ENCODE data around the gene UNC13A. TPM values are rescaled to one million over a fixed set of nuclear protein-coding genes. Genes with fewer than 3 reads are reported as not detected.
A peak's percentile ranks its signal among the peaks of the same experiment; 100 is the strongest.

The UNC13A gene
- total RNA-seq, 1 donor: under 0.01 TPM

DNA sequence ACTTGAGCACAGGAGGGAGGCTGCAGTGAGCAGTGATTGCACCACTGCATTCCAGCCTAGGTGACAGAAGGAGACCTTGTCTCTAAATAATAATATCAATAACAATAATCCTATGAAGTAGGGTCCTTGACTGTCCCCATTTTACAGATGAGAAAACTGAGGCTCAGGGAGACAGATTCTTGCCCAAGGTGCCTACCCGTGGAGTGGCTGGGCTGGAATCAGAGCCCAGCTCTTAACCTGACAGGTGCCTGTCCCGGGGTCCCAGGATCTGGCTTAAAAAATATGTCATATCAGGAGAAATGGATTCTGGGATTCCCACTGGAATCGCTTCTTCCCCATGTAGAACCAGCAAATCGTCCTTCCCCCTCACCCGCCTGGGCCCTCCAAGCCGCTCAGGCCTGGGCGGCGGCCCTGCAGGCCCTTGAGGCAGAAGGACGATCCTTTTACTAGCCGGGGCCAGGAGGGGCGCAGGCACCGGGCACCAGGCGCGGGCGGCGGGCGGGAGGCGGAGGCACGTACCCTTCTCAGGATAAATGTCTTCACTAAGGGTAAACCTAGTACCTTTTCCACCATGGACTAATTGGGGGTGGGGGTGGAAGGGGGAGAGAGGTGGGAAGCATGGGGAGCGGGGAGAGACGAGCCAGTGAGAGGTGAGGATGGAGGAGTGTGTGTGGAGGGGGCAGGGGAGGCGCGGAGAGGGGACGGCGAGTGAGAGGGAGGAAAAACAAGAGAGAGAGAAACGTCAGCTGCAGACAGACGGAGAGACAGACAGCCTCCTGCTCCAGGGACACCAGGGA, 72.1 kb downstream of the UNC13A start:
- no peak overlapping the region for H3K4me3 ChIP-seq (ENCODE audit: low read length)
- H3K4me1 ChIP-seq (ENCODE audit: insufficient read depth, low read length): no peaks in the 10 kb centered on the region
- peaks cover 3% of the 10 kb centered on the region for H3K27me3 ChIP-seq (ENCODE audit: insufficient read depth, low read length)
- H3K9me3 ChIP-seq (ENCODE audit: low read depth, low read length): no peaks in the 10 kb centered on the region

DNA sequence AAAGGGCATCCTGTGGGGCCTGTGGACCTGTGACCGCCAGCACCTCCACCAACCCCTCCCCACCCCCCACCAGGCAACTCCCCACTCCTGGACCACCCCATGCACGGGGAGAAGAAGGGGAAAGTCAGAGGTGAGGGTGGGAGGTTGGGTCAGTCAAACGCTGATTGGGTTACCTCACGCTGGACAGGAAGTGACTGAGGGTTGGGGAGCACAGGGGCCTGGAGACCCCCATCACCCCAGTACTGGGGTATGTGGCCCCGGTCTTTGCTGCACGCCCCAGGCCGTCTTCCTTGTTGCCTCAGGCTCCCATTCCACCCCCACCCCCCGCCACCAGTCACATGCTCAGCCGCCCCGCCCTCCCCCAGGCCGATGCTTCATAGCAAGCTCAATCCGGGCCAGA, 73.7 kb downstream of the UNC13A start:
- no peaks in the 10 kb centered on the region for H3K9me3 ChIP-seq (ENCODE audit: low read depth, low read length)
- no peak overlapping the region for H3K4me3 ChIP-seq (ENCODE audit: low read length)
- H3K27me3 ChIP-seq (ENCODE audit: insufficient read depth, low read length): peaks cover 3% of the 10 kb centered on the region
- no peaks in the 10 kb centered on the region for H3K4me1 ChIP-seq (ENCODE audit: insufficient read depth, low read length)

DNA sequence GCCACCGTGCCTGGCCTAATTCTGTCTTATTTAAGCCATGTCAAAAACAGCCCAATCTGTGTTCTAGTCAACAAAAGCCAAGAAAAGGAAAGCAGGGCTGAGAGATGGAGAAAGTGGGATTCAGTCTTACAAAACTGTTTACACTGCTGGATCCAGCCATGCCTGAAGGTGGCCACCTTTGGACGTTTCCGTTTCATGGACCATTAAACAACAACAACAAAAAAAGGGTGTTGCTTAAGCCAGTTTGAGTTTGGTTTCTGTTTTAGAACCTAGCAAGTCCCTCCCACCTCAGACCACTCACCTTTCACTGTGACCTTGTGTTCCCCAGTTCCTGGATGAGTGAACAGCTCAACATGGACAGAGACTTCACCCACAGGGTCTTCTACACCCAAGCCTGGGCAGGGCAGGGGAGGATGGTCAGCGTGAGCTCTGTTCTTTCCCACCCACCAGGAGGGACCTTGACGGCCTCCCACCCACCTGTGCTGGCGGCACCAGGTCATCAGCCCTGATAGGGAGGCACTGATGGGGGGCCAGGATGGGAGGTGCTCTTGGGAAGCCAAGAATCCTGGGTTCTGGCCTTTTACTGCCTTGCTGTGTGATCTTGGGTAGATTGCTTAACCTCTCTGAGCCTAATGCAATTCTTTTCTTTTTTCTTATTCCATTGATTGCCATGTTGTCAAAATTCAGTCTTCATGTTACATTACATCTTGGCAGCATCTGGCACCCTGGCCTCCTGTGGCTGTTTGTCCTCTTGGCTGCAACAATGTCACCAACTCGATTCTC, 76.5 kb downstream of the UNC13A start:
- peaks cover 3% of the 10 kb centered on the region for H3K27me3 ChIP-seq (ENCODE audit: insufficient read depth, low read length)
- H3K4me1 ChIP-seq (ENCODE audit: insufficient read depth, low read length): no peaks in the 10 kb centered on the region
- H3K4me3 ChIP-seq (ENCODE audit: low read length): no peak overlapping the region
- no peaks in the 10 kb centered on the region for H3K9me3 ChIP-seq (ENCODE audit: low read depth, low read length)

DNA sequence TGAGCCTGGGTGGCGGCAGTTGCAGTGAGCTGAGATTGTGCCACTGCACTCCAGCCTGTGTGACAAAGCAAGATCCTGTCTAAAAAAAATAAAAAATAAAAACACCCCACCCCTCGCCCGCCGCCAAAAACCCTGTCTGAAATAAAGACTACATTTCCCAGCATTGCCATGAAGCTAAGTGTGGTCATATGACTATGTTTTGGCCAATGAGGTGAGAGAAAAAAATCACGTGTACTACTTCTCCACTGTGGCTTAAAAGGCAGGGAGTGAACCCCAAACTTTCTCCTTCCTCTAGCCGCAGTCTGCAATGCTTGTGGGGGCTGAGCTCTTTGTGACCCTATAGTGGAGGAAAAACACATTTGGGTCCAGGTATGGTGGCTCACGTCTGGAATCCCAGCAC, 77.8 kb downstream of the UNC13A start:
- H3K4me1 ChIP-seq (ENCODE audit: insufficient read depth, low read length): peaks cover 11% of the 10 kb centered on the region
- no peak overlapping the region for H3K4me3 ChIP-seq (ENCODE audit: low read length)
- no peaks in the 10 kb centered on the region for H3K9me3 ChIP-seq (ENCODE audit: low read depth, low read length)

DNA sequence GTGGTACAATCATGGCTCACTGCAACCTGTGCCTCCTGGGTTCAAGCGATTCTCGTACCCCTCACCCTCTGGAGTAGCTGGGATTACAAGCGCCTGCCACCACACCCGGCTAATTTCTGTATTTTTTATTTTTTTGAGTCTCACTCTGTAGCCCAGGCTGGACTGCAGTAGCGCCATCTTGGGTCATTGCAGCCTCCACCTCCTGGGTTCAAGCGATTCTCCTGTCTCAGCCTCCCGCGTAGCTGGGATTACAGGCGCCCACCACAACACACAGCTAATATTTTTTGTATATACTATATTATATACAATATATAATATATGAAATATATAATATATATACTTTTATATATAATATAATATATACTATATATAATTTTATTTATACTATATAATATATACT, 80.2 kb downstream of the UNC13A start:
- Histone ChIP-seq H3K4me1 (ENCODE audit: insufficient read depth, low read length) (peaks cover 12% of the 10 kb centered on the region), H3K9me3 (ENCODE audit: low read depth, low read length) (no peaks in the 10 kb centered on the region), H3K27me3 (ENCODE audit: insufficient read depth, low read length) (peaks cover 4% of the 10 kb centered on the region), H3K4me3 (ENCODE audit: low read length) (no peak overlapping the region)

More for the DNA sequence above, 77.8 kb downstream of the UNC13A start:
- no peaks in the 10 kb centered on the region for H3K27me3 ChIP-seq (ENCODE audit: insufficient read depth, low read length)

DNA sequence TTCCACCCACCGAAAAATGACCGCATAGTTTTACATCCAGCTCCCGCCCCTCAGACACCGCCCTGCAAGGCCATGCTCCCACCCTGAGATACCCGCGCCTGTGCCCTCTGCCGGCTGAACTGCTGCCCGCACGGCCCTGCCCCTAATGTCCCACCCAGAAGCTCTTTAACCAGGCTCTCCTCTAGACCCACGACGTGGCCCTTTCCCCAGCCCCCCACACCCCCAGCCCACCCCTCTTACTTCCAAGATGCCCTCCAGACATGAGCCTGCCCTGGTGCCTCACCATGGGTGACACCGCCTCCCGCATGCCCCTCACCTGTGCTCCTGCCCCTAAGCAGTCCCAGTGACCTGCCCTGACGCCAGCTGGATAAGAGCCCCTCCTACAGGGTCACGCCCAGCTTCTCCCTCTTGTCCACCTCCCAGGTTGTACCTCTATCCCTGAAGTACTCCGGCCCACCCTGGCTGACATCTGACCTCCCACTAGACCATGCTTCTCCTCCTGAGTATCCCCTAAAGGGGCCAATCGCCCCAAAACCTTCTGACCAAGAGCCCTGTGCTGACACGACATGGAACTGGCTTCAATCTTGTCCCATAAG, 81.5 kb downstream of the UNC13A start:
- Histone ChIP-seq H3K27me3 (ENCODE audit: insufficient read depth, low read length) (peaks cover 4% of the 10 kb centered on the region), H3K4me3 (ENCODE audit: low read length) (peak overlapping the region; percentile 32), H3K9me3 (ENCODE audit: low read depth, low read length) (no peaks in the 10 kb centered on the region), H3K4me1 (ENCODE audit: insufficient read depth, low read length) (peaks cover 12% of the 10 kb centered on the region)

DNA sequence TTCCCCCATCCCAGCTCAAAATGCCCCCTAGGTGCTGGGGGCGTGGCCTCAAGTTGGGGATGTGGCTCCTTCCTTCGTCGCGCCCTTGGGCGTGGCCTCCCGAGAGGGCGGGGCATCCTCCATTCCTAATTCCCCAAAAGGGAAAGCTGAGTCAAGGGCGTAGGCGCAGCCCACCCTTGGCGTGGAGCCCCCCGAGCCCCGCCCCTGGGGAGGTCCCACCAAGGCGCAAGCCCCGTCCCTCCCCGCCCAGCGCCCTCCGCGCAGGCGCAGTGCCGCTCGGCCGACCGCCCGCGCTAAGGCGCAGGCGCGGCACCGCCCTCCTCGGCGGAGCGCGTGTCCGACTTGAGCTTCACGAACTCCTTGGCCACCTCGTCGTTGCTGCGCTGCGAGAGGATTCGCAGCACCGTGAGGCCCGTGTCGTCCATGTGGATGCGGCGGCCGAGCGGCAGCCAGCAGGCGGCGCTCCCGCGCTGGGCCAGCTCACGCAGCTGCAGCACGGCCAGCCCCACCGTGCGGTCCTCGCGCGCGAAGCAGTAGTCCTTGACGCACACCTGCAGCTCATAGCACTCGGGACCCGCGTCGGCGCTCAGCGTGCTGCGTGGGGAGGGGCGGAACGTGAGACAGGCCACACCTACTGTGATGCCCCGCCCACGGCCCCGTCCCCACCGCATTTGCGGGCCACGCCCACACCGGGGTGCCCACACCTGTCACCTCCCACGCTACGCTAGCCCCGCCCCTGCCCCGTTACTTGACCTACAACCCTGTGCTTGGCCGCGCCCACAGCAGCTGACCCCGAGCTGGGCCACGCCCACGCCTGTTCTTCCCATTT, 82.2 kb downstream of the UNC13A start:
- H3K9me3 ChIP-seq (ENCODE audit: low read depth, low read length): no peaks in the 10 kb centered on the region
- H3K4me3 ChIP-seq (ENCODE audit: low read length): peak overlapping the region; percentile 32
- H3K27me3 ChIP-seq (ENCODE audit: insufficient read depth, low read length): peaks cover 4% of the 10 kb centered on the region
- H3K4me1 ChIP-seq (ENCODE audit: insufficient read depth, low read length): peaks cover 12% of the 10 kb centered on the region

DNA sequence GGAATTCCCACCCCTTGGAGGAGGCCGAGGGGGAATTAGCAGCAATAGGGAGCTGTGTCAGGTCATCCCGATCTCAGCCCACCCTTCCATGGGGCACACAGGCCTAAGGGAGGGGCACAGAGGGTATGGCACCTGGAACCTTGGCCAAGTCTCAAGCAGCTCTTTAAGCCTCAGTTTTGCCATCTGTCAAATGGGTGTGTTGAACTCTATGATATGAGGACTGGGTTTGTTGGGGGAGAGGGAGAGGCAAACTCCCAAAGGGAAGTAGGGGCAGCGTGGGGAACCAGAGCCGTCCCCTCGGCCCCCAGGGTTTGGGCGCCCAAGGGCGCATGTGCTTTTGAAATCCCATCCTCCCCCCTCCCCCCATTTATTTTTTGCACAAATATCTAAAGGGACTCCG, 83.0 kb downstream of the UNC13A start:
- Histone ChIP-seq H3K4me1 (ENCODE audit: insufficient read depth, low read length) (peaks cover 12% of the 10 kb centered on the region), H3K4me3 (ENCODE audit: low read length) (no peak overlapping the region), H3K27me3 (ENCODE audit: insufficient read depth, low read length) (peaks cover 4% of the 10 kb centered on the region), H3K9me3 (ENCODE audit: low read depth, low read length) (no peaks in the 10 kb centered on the region)

DNA sequence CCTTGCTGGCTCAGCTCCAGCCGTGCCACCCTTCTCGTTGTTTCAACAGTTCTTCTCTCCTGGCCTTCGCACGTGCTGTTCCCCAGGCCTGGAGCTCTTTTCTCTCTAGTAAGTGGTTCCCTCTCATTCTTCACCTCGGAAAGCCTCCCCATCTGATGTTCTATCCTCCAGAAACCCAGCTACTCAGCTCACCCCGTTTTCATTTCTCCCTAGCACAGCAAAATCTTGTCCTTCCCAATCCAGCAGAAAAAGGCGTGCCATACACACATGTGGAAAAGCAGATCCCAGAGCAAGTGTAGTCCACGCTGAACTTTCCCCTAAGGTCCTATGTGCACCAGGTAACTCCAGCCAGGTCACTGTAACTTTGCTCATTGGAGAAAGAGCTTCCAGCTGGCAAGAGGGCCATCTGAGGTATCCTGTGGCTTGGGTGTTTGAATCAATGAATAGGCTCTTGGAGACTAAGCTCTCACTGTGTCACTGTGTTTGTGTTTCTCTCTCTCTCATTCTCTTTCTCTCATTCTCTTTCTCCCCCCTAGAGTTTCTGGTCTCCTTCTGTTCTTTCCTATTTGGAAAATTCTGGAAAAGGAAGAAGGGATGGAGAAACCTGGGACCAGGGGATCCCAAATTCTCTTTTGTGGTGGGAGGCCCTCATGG, 83.7 kb downstream of the UNC13A start:
- no peak overlapping the region for H3K4me3 ChIP-seq (ENCODE audit: low read length)
- H3K4me1 ChIP-seq (ENCODE audit: insufficient read depth, low read length): peaks cover 12% of the 10 kb centered on the region
- no peaks in the 10 kb centered on the region for H3K9me3 ChIP-seq (ENCODE audit: low read depth, low read length)
- H3K27me3 ChIP-seq (ENCODE audit: insufficient read depth, low read length): peaks cover 4% of the 10 kb centered on the region

DNA sequence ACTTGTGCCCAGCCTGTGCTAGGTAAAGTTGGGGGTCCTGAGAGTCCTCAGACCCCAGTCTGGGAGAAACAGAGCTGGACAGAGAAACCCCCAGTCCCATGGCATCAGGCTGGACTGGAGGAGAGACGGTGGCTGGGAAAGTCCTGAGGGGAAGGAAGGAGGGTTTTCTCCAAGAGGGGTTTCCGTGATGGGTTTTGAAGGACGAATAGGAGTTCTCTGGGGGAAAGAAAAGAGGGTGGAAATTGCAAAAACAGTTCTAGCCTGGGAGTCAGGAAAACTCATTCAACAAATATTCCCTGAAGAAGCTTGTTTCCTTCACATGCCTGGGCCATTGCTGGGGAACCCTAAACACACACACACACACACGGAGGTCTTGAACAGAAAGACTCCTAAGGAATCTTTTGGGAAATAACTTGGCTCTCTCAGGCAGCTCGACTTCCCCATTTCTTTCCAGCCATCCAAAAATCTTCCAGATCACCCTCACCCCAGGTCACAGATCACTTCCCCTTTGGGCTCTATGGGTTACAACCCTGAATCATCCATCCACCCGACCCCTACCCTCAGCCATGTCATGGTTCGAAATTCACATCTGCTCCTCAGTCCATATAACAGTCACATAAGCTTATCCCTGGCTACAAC, 85.2 kb downstream of the UNC13A start:
- Histone ChIP-seq H3K4me1 (ENCODE audit: insufficient read depth, low read length) (peaks cover 12% of the 10 kb centered on the region), H3K9me3 (ENCODE audit: low read depth, low read length) (no peaks in the 10 kb centered on the region), H3K27me3 (ENCODE audit: insufficient read depth, low read length) (peaks cover 4% of the 10 kb centered on the region), H3K4me3 (ENCODE audit: low read length) (no peak overlapping the region)

DNA sequence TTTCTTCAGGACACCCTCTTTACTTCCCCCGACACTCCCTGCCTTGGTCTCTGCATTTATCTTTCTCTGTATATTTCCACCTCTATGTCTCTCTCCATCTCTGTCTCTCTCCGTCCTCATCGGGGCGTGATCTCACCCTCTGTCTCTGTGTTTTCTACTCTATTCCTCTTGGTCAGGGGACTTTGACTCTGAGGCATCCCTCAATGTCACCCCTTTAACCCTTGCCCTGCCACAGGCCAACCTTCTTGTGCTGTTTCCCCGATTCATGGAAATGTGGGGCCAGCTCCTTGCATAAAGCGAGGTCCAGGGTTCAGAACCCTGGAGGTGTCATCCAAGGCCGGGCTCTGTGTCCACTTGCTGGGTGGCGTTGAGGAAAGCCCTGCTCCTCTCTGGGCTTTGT, 85.9 kb downstream of the UNC13A start:
- H3K4me1 ChIP-seq (ENCODE audit: insufficient read depth, low read length): peaks cover 12% of the 10 kb centered on the region
- H3K27me3 ChIP-seq (ENCODE audit: insufficient read depth, low read length): peaks cover 4% of the 10 kb centered on the region
- H3K9me3 ChIP-seq (ENCODE audit: low read depth, low read length): no peaks in the 10 kb centered on the region
- H3K4me3 ChIP-seq (ENCODE audit: low read length): no peak overlapping the region

DNA sequence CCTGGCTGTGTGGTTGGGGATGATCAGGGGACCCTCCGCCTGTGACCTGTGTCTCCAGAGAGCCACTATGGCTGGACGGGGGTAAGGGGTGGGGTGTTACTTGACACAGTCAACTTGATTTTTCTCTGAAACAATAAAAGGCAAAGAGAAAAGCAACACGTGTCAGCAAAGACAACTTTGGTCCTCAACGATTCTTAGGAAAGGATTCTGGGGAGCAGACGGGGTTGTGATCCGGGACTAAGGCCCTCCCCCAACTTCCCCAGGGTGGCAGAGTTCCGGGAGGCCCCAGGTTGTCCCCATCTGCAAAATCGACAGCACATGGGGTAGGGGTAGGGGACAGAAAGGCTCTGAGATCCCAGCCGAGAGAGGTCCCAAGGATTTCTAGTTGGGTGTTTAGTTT, 86.5 kb downstream of the UNC13A start:
- Histone ChIP-seq H3K9me3 (ENCODE audit: low read depth, low read length) (no peaks in the 10 kb centered on the region), H3K4me1 (ENCODE audit: insufficient read depth, low read length) (peaks cover 12% of the 10 kb centered on the region), H3K27me3 (ENCODE audit: insufficient read depth, low read length) (peaks cover 4% of the 10 kb centered on the region), H3K4me3 (ENCODE audit: low read length) (no peak overlapping the region)

DNA sequence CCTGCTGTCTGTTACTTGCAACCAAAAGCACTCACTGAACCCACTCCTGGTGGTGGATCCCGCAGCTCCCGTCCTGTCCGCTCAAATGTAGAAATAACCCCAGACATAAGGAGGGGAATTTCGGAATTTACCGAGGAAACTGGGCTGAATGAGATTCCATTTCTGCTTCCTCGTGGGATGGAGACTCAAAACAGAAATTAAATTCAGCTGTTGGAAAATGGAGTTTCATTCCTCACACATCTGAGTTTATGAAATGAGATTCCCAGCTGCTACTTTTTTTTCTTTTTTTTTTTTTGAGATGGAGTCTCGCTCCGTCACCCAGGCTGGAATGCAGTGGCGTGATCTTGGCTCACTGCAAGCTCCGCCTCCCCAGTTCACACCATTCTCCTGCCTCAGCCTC, 88.4 kb downstream of the UNC13A start:
- H3K9me3 ChIP-seq (ENCODE audit: low read depth, low read length): no peaks in the 10 kb centered on the region
- no peak overlapping the region for H3K4me3 ChIP-seq (ENCODE audit: low read length)
- peaks cover 4% of the 10 kb centered on the region for H3K27me3 ChIP-seq (ENCODE audit: insufficient read depth, low read length)
- H3K4me1 ChIP-seq (ENCODE audit: insufficient read depth, low read length): no peaks in the 10 kb centered on the region

DNA sequence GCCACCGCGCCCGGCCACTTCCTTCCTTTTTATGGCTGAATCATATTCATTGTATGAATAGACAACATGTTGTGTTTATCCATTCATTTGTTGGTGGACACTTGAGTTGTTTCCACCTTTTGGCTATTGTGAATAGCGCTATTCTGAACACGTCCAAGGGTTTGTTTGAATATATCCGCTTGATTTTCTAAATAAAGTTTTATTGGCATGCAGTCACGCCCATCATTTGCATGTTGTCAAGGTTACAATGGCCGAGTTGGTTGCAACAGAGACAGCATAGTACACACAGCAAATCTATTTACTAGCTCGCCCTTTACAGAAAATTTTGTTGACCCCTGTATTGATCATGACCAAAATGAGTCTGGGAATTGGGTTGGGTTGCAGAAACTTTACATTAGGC, 89.2 kb downstream of the UNC13A start:
- Histone ChIP-seq H3K4me1 (ENCODE audit: insufficient read depth, low read length) (no peaks in the 10 kb centered on the region), H3K4me3 (ENCODE audit: low read length) (no peak overlapping the region), H3K9me3 (ENCODE audit: low read depth, low read length) (no peaks in the 10 kb centered on the region), H3K27me3 (ENCODE audit: insufficient read depth, low read length) (peaks cover 4% of the 10 kb centered on the region)
